Measurements from ENCODE around the gene RLF.

RLF gene

GRCh38 chr1:40244138-40244744 lies 83.1 kb downstream of the RLF start:
- no peak for DNase-seq (ENCODE audit: low read depth)
- Histone ChIP-seq H3K9ac (ENCODE audit: low read length) (no peak overlapping the region), H3K4me3 (ENCODE audit: low read length) (no peak overlapping the region), H3K27me3 (replicated peaks; ENCODE audit: control insufficient read depth, insufficient read depth, low read length) (no peaks in the 10 kb centered on the region), H3K36me3 (ENCODE audit: control insufficient read depth, insufficient read depth, low read length, severe bottlenecking) (no peaks in the 10 kb centered on the region), H3K4me1 (ENCODE audit: control insufficient read depth, insufficient read depth, low read length) (peaks cover 38% of the 10 kb centered on the region), H3K9me3 (ENCODE audit: control insufficient read depth, low read length) (no peaks in the 10 kb centered on the region)

DNA sequence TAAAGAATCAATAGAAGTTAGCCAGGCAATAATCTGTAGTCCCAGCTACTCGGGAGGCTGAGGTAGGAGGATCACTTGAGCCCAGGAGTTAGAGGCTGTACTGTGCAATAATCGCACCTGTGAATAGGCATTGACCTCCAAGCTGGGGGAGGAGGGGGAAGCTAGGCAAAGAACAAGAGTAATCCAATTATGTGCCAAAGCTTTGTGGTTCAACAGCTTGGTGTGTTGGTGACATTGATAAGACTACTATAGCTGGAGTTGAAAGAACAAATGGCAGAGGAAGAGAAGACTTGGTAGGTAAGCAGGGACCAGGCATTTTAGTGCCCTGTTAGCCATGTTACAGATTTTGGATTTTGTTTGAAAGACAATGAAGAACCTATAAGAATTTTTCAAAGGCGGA lies 84.5 kb downstream of the RLF start:
- H3K9me3 ChIP-seq (ENCODE audit: control insufficient read depth, low read length): no peaks in the 10 kb centered on the region
- H3K36me3 ChIP-seq (ENCODE audit: control insufficient read depth, insufficient read depth, low read length, severe bottlenecking): no peaks in the 10 kb centered on the region
- peaks cover 23% of the 10 kb centered on the region for H3K4me1 ChIP-seq (ENCODE audit: control insufficient read depth, insufficient read depth, low read length)
- no peak overlapping the region for H3K9ac ChIP-seq (ENCODE audit: low read length)
- H3K27me3 ChIP-seq (replicated peaks; ENCODE audit: control insufficient read depth, insufficient read depth, low read length): no peaks in the 10 kb centered on the region
- H3K4me3 ChIP-seq (ENCODE audit: low read length): no peak overlapping the region
- no peak for DNase-seq (ENCODE audit: low read depth)

- no peak for DNase-seq (ENCODE audit: low read depth)
- no peaks in the 10 kb centered on the region for H3K9me3 ChIP-seq (ENCODE audit: control insufficient read depth, low read length)
- H3K36me3 ChIP-seq (ENCODE audit: control insufficient read depth, insufficient read depth, low read length, severe bottlenecking): no peaks in the 10 kb centered on the region
- no peaks in the 10 kb centered on the region for H3K27me3 ChIP-seq (replicated peaks; ENCODE audit: control insufficient read depth, insufficient read depth, low read length)
- H3K9ac ChIP-seq (ENCODE audit: low read length): no peak within 1 kb of the TSS
- peaks cover 11% of the 10 kb centered on the region for H3K4me1 ChIP-seq (ENCODE audit: control insufficient read depth, insufficient read depth, low read length)
- no peak within 1 kb of the TSS for H3K4me3 ChIP-seq (ENCODE audit: low read length)
Observed at GRCh38 chr1:40247655-40248054, 86.5 kb downstream of the RLF start, which contains the start of gene TMCO2. TSS of gene TMCO2 (plus strand) at chr1:40247937. CDS start at chr1:40247994, 57 bp downstream.

- no peak overlapping the region for H3K9ac ChIP-seq (ENCODE audit: low read length)
- H3K36me3 ChIP-seq (ENCODE audit: control insufficient read depth, insufficient read depth, low read length, severe bottlenecking): no peaks in the 10 kb centered on the region
- no peak overlapping the region for H3K4me3 ChIP-seq (ENCODE audit: low read length)
- peaks cover 4% of the 10 kb centered on the region for H3K4me1 ChIP-seq (ENCODE audit: control insufficient read depth, insufficient read depth, low read length)
- no peaks in the 10 kb centered on the region for H3K9me3 ChIP-seq (ENCODE audit: control insufficient read depth, low read length)
- H3K27me3 ChIP-seq (replicated peaks; ENCODE audit: control insufficient read depth, insufficient read depth, low read length): no peaks in the 10 kb centered on the region
- DNase-seq (ENCODE audit: low read depth): no peak
Observed at GRCh38 chr1:40248412-40248811, 87.2 kb downstream of the RLF start.

DNA sequence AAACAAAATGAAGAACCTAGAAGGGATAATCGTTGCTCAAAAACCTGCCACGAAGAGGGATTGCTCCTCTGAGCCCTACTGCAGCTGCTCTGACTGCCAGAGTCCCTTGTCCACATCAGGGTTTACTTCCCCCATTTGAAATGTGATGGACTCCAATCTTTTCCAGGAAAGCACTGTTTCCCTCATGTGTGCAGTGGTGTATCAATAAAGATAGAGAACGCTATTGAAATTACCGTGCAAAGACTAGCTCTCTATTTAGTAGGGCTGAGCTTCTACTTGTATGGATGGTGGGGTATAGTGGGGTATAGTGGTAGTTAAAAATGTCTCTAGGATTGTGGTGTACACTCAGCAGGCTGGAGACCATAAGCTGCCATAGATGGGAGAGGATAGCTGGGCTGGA lies 90.3 kb downstream of the RLF start:
- H3K9me3 ChIP-seq (ENCODE audit: control insufficient read depth, low read length): no peaks in the 10 kb centered on the region
- peaks cover 5% of the 10 kb centered on the region for H3K4me1 ChIP-seq (ENCODE audit: control insufficient read depth, insufficient read depth, low read length)
- no peak for DNase-seq (ENCODE audit: low read depth)
- no peaks in the 10 kb centered on the region for H3K36me3 ChIP-seq (ENCODE audit: control insufficient read depth, insufficient read depth, low read length, severe bottlenecking)
- H3K9ac ChIP-seq (ENCODE audit: low read length): no peak overlapping the region
- H3K4me3 ChIP-seq (ENCODE audit: low read length): no peak overlapping the region
- H3K27me3 ChIP-seq (replicated peaks; ENCODE audit: control insufficient read depth, insufficient read depth, low read length): no peaks in the 10 kb centered on the region

GRCh38 chr1:40252601-40253000 lies 91.4 kb downstream of the RLF start:
- H3K4me3 ChIP-seq (ENCODE audit: low read length): no peak overlapping the region

DNA sequence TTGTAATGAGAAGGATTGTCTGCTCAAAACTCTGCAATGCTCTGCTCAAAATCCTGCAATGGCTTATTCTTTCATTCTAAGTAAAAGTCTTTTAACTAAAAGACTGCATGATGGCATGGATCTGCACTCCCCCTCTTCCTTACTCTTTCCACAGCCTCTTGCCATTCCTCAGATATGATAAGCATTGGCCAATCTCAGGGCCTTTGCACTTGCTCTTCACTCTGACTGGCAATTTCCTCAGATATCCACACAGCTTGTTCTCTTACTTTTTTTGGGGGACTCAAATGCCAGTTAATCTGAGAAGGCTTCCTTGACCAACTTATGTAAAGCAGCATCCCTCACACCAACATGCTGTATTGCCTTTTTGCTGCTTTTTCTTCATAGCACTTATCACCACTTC lies 94.0 kb downstream of the RLF start:
- no peaks in the 10 kb centered on the region for H3K27me3 ChIP-seq (replicated peaks; ENCODE audit: control insufficient read depth, insufficient read depth, low read length)
- H3K9me3 ChIP-seq (ENCODE audit: control insufficient read depth, low read length): no peaks in the 10 kb centered on the region
- peaks cover 16% of the 10 kb centered on the region for H3K4me1 ChIP-seq (ENCODE audit: control insufficient read depth, insufficient read depth, low read length)
- peaks cover 2% of the 10 kb centered on the region for H3K36me3 ChIP-seq (ENCODE audit: control insufficient read depth, insufficient read depth, low read length, severe bottlenecking)
- no peak for DNase-seq (ENCODE audit: low read depth)
- H3K9ac ChIP-seq (ENCODE audit: low read length): no peak overlapping the region
- no peak overlapping the region for H3K4me3 ChIP-seq (ENCODE audit: low read length)

More at GRCh38 chr1:40252601-40253000, 91.4 kb downstream of the RLF start:
- Histone ChIP-seq H3K9me3 (ENCODE audit: control insufficient read depth, low read length) (no peaks in the 10 kb centered on the region), H3K4me1 (ENCODE audit: control insufficient read depth, insufficient read depth, low read length) (peaks cover 9% of the 10 kb centered on the region), H3K27me3 (replicated peaks; ENCODE audit: control insufficient read depth, insufficient read depth, low read length) (no peaks in the 10 kb centered on the region), H3K9ac (ENCODE audit: low read length) (no peak overlapping the region), H3K36me3 (ENCODE audit: control insufficient read depth, insufficient read depth, low read length, severe bottlenecking) (no peaks in the 10 kb centered on the region)
- no peak for DNase-seq (ENCODE audit: low read depth)

DNA sequence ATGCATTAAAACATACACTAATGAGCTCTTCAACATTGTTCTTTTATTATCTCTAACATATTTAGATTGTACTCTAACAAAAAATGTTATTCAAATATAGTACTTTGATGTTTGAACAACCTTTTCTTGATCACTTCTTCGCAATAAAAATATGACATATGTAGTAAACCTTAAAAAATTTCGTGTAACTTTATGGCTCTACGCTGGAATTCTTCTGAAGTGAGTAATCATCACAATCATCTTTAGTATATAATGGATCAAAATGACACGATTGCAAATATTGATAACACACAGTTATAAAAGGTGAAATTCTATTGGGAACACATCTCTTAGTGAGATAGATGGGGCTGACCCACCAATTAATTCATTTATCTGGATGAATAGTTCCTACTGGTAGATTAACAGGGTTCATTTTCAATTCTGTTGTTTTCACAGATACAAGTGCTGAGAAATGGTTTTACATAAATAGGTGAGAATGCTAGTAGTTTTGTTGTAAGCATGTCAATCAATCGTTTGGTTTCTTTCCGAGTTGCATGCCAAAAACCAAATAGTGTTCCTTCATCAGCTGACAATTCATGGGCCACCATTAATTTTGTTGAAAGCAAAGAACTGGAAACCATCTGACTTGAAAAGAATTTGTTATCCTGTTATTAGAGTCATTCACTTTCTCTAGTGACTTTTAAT lies 95.4 kb downstream of the RLF start:
- H3K9me3 ChIP-seq (ENCODE audit: control insufficient read depth, low read length): no peaks in the 10 kb centered on the region
- peak; percentile 24 for DNase-seq (ENCODE audit: low read depth)
- H3K9ac ChIP-seq (ENCODE audit: low read length): peak overlapping the region; percentile 92
- peak overlapping the region; percentile 98 for H3K4me3 ChIP-seq (ENCODE audit: low read length)
- no peaks in the 10 kb centered on the region for H3K27me3 ChIP-seq (replicated peaks; ENCODE audit: control insufficient read depth, insufficient read depth, low read length)
- peaks cover 15% of the 10 kb centered on the region for H3K36me3 ChIP-seq (ENCODE audit: control insufficient read depth, insufficient read depth, low read length, severe bottlenecking)
- peaks cover 16% of the 10 kb centered on the region for H3K4me1 ChIP-seq (ENCODE audit: control insufficient read depth, insufficient read depth, low read length)

DNA sequence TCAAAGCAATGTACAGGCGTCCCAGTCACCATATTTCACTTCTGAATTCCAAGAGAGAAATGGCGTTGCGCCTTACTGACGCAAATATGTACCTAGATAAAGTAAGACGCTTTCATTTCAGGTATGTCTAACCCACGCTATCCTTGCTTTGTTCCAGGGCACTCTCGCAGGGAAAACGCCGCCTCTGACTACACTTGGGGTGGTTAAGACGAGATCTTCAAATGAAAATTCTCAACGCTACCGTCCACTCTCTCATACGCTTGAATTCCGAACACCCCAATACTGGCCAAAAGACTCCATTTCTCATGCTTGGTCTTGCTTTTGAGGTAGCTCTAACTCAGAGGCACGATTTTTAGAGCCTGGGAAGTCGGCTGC lies 96.1 kb downstream of the RLF start:
- H3K27me3 ChIP-seq (replicated peaks; ENCODE audit: control insufficient read depth, insufficient read depth, low read length): no peaks in the 10 kb centered on the region
- peak overlapping the region; percentile 92 for H3K9ac ChIP-seq (ENCODE audit: low read length)
- peaks cover 16% of the 10 kb centered on the region for H3K4me1 ChIP-seq (ENCODE audit: control insufficient read depth, insufficient read depth, low read length)
- no peaks in the 10 kb centered on the region for H3K9me3 ChIP-seq (ENCODE audit: control insufficient read depth, low read length)
- H3K4me3 ChIP-seq (ENCODE audit: low read length): peak overlapping the region; percentile 98
- DNase-seq (ENCODE audit: low read depth): no peak
- peaks cover 23% of the 10 kb centered on the region for H3K36me3 ChIP-seq (ENCODE audit: control insufficient read depth, insufficient read depth, low read length, severe bottlenecking)

GRCh38 chr1:40257688-40258444 lies 96.7 kb downstream of the RLF start, which contains the start of gene ZMPSTE24:
TSS of gene ZMPSTE24 (plus strand) at chr1:40258236. CDS start at chr1:40258272, 36 bp downstream.
- peaks cover 28% of the 10 kb centered on the region for H3K36me3 ChIP-seq (ENCODE audit: control insufficient read depth, insufficient read depth, low read length, severe bottlenecking)
- peak within 1 kb of the TSS; percentile 92 for H3K9ac ChIP-seq (ENCODE audit: low read length)
- no peaks in the 10 kb centered on the region for H3K9me3 ChIP-seq (ENCODE audit: control insufficient read depth, low read length)
- peak; percentile 98 for DNase-seq (ENCODE audit: low read depth)
- peak within 1 kb of the TSS; percentile 98 for H3K4me3 ChIP-seq (ENCODE audit: low read length)
- H3K27me3 ChIP-seq (replicated peaks; ENCODE audit: control insufficient read depth, insufficient read depth, low read length): no peaks in the 10 kb centered on the region
- H3K4me1 ChIP-seq (ENCODE audit: control insufficient read depth, insufficient read depth, low read length): peaks cover 21% of the 10 kb centered on the region

DNA sequence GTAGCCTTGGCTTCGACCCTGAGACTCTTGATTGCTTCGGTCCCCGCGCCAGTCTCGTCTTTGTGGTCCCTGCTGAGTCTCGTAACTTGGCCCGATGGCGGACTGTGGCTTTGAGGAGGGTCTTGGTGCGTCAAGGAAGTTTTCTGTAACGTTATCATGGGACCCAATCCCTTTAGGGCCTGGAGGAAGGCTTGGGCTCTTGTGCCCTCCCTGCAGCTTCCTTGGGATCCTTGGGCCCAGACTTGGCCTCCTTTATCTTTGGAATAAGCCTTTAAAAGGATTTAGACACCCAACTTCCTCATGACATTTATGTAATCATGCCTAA lies 97.2 kb downstream of the RLF start:
- Histone ChIP-seq H3K4me3 (ENCODE audit: low read length) (peak overlapping the region; percentile 98), H3K36me3 (ENCODE audit: control insufficient read depth, insufficient read depth, low read length, severe bottlenecking) (peaks cover 33% of the 10 kb centered on the region), H3K9me3 (ENCODE audit: control insufficient read depth, low read length) (no peaks in the 10 kb centered on the region), H3K4me1 (ENCODE audit: control insufficient read depth, insufficient read depth, low read length) (peaks cover 26% of the 10 kb centered on the region), H3K27me3 (replicated peaks; ENCODE audit: control insufficient read depth, insufficient read depth, low read length) (no peaks in the 10 kb centered on the region), H3K9ac (ENCODE audit: low read length) (peak overlapping the region; percentile 92)
- DNase-seq (ENCODE audit: low read depth): peak; percentile 54

All from adipocyte (in vitro differentiated cells).